PC-9 (cell line): Measurements from ENCODE around the gene IL13. TPM values are rescaled to one million over a fixed set of nuclear protein-coding genes. Genes with fewer than 3 reads are reported as not detected.

Experiments
- BruUV-seq: library from RNA; stranded (reverse); fragments of 400-500 nt; replicated peaks from 2 replicates; lab custom pipeline; 2021; lab: Mats Ljungman, UMichigan
- CTCF ChIA-PET: fragments of 300-600 bp; sonication (Branson Sonifier 250); formaldehyde crosslinking; loops from one replicate; lab custom pipeline; 2022; ENCODE audit warnings: antibody characterized with exemption; lab: Charles Lee
- POLR2A ChIA-PET: fragments of 300-600 bp; sonication (Branson Sonifier 250); formaldehyde crosslinking; loops from one replicate; lab custom pipeline; 2022; ENCODE audit warnings: antibody characterized with exemption; ENCODE audit not compliant: unreplicated experiment; lab: Charles Lee
- DNase-seq, 2 experiments: peaks; one replicate each; pipeline versions ENCODE4 v3.0.0 to v3.0.0-alpha.2; 2015 to 2022; ENCODE audit warnings: mixed read lengths in 1 of 2
- H2AFZ ChIP-seq: fragments of 200-600 bp; sonication (generic); 2 replicates; pipeline ENCODE4 v1.8.1; 2017; ENCODE audit warnings: antibody characterized with exemption
- H3F3A ChIP-seq: fragments of 200-600 bp; sonication (generic); 2 replicates; pipeline ENCODE4 v1.8.1; 2017; ENCODE audit warnings: antibody characterized with exemption, mild to moderate bottlenecking, low read depth; ENCODE audit not compliant: insufficient read depth
- H3K27ac ChIP-seq: fragments of 200-600 bp; sonication (generic); 2 replicates; pipeline ENCODE4 v1.6.1; 2016; ENCODE audit warnings: mixed run types
- H3K27me3 ChIP-seq: fragments of 200-600 bp; sonication (generic); 2 replicates; pipeline ENCODE4 v1.6.1; 2016; ENCODE audit warnings: low read depth, mixed run types; ENCODE audit not compliant: insufficient read depth
- H3K36me3 ChIP-seq: fragments of 200-600 bp; sonication (generic); 2 replicates; pipeline ENCODE4 v1.6.1; 2016; ENCODE audit warnings: low read depth, mixed run types
- H3K4me1 ChIP-seq: fragments of 200-600 bp; sonication (generic); replicated peaks from 2 replicates; pipeline ENCODE4 v1.6.1; 2016; ENCODE audit warnings: mixed run types; ENCODE audit not compliant: insufficient read depth
- H3K4me2 ChIP-seq: fragments of 200-600 bp; sonication (generic); 2 replicates; pipeline ENCODE4 v1.6.1; 2017; ENCODE audit warnings: mixed run types
- H3K4me3 ChIP-seq: fragments of 200-600 bp; sonication (generic); 2 replicates; pipeline ENCODE4 v1.6.1; 2016; ENCODE audit warnings: mixed run types
- H3K79me2 ChIP-seq: fragments of 200-600 bp; sonication (generic); 2 replicates; pipeline ENCODE4 v1.6.1; 2017; ENCODE audit warnings: low read depth, mixed run types
- H3K9me2 ChIP-seq: fragments of 200-600 bp; sonication (generic); 2 replicates; pipeline ENCODE4 v1.8.1; 2017; ENCODE audit warnings: mild to moderate bottlenecking; ENCODE audit not compliant: insufficient read depth
- H3K9me3 ChIP-seq: fragments of 200-600 bp; sonication (generic); 2 replicates; pipeline ENCODE4 v1.8.1; 2016; ENCODE audit warnings: low read depth; ENCODE audit not compliant: insufficient read depth
- H4K20me1 ChIP-seq: fragments of 200-600 bp; sonication (generic); 2 replicates; pipeline ENCODE4 v1.8.1; 2017; ENCODE audit not compliant: insufficient read depth
- EZH2 ChIP-seq: fragments of 200-600 bp; sonication (generic); IDR thresholded peaks from 2 replicates; pipeline ENCODE4 v1.8.0; 2017; ENCODE audit warnings: antibody characterized with exemption, low read depth
- intact Hi-C: fragments of 100-400 bp; cut with micrococcal nuclease; formaldehyde crosslinking; loops from one replicate; pipeline ENCODE4 v1.10.0; 2022; ENCODE audit not compliant: unreplicated experiment
- total RNA-seq: library from RNA; stranded (reverse); gene quantifications from 2 replicates; pipeline ENCODE4 v1.2.3, GENCODE V29; 2021
- TF ChIP-seq, protein P1 (sequence below): fragments of 200-600 bp; sonication (generic); conservative IDR thresholded peaks from 2 replicates; pipeline ENCODE4 v1.6.1; 2017; ENCODE audit warnings: mixed run types, antibody characterized with exemption, mild to moderate bottlenecking, moderate library complexity

The IL13 gene
- total RNA-seq, 1 experiment from 2014 or later: not detected

GRCh38 chr5:132662925-132663770 is 5.2 kb downstream of the IL13 start:
- no peak for DNase-seq
- no peaks in the 10 kb centered on the region for H3K9me3 ChIP-seq
- H3K9me2 ChIP-seq: no peaks in the 10 kb centered on the region
- no peak overlapping the region for H3K27ac ChIP-seq
- no peaks in the 10 kb centered on the region for H3K79me2 ChIP-seq
- ChIA-PET CTCF (interaction anchor here (0.6 kb wide), 1 partner anchor 29 kb away, joined by 3 read pairs; no protein-coding TSS in a partner anchor), POLR2A (no interaction called here)
- no peaks in the 10 kb centered on the region for H3K36me3 ChIP-seq
- H3K4me1 ChIP-seq: no peaks in the 10 kb centered on the region
- intact Hi-C loops: no loop called here
- H3K4me3 ChIP-seq: no peak overlapping the region
- no peaks in the 10 kb centered on the region for H3F3A ChIP-seq
- H2AFZ ChIP-seq: no peak overlapping the region
- no peaks in the 10 kb centered on the region for H3K27me3 ChIP-seq
- no TSS peak for BruUV-seq
- H3K4me2 ChIP-seq: no peak overlapping the region
- no peak for TF ChIP-seq EZH2
- TF ChIP-seq, protein P1, sequence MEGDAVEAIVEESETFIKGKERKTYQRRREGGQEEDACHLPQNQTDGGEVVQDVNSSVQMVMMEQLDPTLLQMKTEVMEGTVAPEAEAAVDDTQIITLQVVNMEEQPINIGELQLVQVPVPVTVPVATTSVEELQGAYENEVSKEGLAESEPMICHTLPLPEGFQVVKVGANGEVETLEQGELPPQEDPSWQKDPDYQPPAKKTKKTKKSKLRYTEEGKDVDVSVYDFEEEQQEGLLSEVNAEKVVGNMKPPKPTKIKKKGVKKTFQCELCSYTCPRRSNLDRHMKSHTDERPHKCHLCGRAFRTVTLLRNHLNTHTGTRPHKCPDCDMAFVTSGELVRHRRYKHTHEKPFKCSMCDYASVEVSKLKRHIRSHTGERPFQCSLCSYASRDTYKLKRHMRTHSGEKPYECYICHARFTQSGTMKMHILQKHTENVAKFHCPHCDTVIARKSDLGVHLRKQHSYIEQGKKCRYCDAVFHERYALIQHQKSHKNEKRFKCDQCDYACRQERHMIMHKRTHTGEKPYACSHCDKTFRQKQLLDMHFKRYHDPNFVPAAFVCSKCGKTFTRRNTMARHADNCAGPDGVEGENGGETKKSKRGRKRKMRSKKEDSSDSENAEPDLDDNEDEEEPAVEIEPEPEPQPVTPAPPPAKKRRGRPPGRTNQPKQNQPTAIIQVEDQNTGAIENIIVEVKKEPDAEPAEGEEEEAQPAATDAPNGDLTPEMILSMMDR: no peak
- no peaks in the 10 kb centered on the region for H4K20me1 ChIP-seq

DNA sequence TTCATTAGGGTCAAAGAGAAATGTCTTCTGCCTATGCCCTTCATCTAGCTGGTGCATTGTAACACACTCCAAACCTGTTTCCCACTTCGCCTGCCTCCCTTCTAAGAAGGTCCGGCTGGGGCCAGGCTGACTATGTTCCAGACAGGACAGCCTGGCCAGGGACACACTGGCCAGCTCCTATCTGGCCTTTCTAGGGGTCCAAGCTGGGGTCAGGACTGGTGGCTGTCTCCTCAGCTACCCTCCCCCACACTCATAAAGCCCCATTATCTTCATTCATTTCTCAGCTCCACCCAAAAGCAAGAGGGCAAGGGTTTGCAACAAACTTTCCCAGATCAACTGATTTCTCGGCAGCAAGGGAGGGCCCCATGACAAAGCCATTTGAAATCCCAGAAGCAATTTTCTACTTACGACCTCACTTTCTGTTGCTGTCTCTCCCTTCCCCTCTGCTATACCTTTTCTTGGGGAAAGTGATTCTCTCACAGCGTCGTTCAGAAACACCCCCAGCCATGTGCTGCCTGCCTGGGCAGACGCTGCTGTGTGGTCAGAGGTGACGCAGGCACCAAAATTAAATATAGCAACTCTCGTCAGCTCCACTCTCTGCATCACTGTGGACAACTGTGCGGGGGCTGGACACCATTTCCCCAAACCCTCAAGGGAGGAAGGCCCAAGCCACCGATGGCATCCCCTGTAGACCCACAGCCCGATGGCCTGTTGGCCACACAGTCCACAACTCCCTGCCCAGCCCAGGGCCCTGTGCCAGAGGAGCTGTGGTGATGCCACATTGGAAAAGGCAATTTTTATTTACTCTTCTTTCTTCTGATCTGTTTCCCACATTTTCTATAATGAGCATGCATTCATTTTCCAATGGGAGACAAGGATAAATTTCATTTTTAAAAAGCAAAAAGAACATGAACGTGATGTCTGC is 6.1 kb downstream of the IL13 start:
- Histone ChIP-seq H3K4me1 (no peaks in the 10 kb centered on the region), H3K4me2 (no peak overlapping the region), H3K9me2 (no peaks in the 10 kb centered on the region), H4K20me1 (no peaks in the 10 kb centered on the region), H3K27ac (no peak overlapping the region), H3F3A (no peaks in the 10 kb centered on the region), H3K79me2 (no peaks in the 10 kb centered on the region), H3K27me3 (no peaks in the 10 kb centered on the region), H3K4me3 (no peak overlapping the region), H3K36me3 (no peaks in the 10 kb centered on the region), H3K9me3 (no peaks in the 10 kb centered on the region), H2AFZ (no peak overlapping the region)
- no peak for DNase-seq
- ChIA-PET CTCF (no interaction called here), POLR2A (no interaction called here)
- intact Hi-C loops: no loop called here
- TF ChIP-seq, protein P1: no peak
- no peak for TF ChIP-seq EZH2
- no TSS peak for BruUV-seq

DNA sequence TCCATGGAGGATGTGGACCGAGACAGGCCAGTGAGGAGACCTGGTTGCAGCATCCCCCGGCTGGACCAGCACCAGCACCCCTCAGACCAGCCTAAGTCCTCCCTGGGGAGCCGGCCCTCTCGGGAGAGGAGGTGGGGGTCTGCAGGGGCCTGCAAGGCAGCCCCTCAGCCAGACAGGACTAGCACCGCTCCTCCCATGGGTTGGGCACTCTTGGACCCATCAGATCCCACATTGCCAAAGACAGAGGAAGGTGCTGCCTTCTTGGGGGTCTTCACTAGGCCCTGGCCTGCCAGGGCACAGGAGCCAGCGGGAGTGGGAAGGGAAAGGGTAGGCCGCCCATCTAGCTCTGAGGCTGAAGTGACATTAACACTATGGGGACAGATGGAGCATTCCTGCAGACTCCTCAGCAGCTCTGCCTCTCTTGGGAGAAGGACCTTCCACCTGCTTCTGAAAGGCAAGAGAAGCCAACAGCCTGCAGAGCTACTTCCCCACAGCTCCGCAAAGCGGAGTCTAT is 6.8 kb downstream of the IL13 start:
- BruUV-seq: no TSS peak
- POLR2A ChIA-PET: no interaction called here

More for the DNA sequence above, 6.8 kb downstream of the IL13 start:
- no peak overlapping the region for H3K27ac ChIP-seq
- H3K27me3 ChIP-seq: no peaks in the 10 kb centered on the region
- H3K9me2 ChIP-seq: no peaks in the 10 kb centered on the region
- no peaks in the 10 kb centered on the region for H3K36me3 ChIP-seq
- no peaks in the 10 kb centered on the region for H4K20me1 ChIP-seq
- TF ChIP-seq, protein P1: no peak
- TF ChIP-seq EZH2: no peak
- H3K4me3 ChIP-seq: no peak overlapping the region
- no peaks in the 10 kb centered on the region for H3K79me2 ChIP-seq
- DNase-seq: no peak
- H3K4me1 ChIP-seq: no peaks in the 10 kb centered on the region
- no peak overlapping the region for H3K4me2 ChIP-seq
- H2AFZ ChIP-seq: no peak overlapping the region
- CTCF ChIA-PET: no interaction called here
- intact Hi-C loops: no loop called here
- no peaks in the 10 kb centered on the region for H3K9me3 ChIP-seq
- H3F3A ChIP-seq: no peaks in the 10 kb centered on the region
